Measurements from ENCODE around the gene SELL.
"Not testable (repeated sequence)": the region's sequence is repeated elsewhere in the genome, so short reads cannot be mapped to it uniquely, and the experiment has no call there.

SELL gene

DNA sequence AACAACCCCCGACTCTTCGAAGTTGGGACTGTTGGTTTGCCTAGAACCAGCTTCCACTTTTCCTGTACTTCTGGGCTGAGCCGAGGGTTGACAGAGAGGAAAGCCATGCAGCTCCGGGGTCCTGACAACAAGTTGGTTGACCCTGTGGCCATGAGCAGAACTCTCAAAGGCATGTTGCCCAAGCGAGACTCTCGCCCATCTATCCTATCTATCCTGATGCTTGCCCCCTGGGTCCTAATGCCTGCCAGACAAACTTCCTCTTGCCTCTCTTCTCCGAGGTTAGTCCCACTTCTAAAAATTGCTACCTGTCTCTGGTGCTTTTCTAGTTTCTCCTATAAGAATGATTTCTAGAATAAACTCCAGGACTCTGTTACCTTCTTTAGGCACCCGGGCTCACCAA, 48.7 kb downstream of the SELL start:
- DNase-seq = not testable (repeated sequence)

DNA sequence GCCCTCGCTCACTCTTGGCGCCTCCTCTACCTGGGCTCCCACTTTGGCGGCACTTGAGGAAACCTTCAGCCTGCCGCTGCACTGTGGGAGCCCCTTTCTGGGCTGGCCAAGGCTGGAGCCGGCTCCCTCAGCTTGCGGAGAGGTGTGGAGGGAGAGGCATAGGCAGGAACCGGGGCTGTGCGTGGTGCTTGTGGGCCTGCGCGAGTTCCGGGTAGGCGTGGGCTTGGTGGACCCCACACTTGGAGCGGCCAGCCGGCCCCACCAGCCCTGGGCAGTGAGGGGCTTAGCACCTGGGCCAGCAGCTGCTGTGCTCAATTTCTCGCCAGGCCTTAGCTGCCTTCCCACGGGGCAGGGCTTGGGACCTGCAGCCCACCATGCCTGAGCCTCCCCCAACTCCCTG, 50.4 kb downstream of the SELL start:
- not testable (repeated sequence) for DNase-seq

DNA sequence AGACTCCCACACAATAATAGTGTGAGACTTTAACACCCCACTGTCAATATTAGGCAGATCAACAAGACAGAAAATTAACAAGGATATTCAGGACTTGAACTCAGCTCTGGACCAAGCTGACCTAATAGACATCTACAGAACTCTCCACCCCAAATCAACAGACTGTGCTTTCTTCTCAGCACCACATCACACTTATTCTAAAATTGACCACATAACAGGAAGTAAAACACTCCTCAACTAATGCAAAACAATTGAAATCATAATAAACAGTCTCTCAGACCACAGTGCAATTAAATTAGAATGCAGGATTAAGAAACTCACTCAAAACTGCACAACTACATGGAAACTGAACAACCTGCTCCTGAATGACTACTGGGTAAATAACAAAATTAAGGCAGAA, 52.6 kb downstream of the SELL start:
- not testable (repeated sequence) for DNase-seq

DNA sequence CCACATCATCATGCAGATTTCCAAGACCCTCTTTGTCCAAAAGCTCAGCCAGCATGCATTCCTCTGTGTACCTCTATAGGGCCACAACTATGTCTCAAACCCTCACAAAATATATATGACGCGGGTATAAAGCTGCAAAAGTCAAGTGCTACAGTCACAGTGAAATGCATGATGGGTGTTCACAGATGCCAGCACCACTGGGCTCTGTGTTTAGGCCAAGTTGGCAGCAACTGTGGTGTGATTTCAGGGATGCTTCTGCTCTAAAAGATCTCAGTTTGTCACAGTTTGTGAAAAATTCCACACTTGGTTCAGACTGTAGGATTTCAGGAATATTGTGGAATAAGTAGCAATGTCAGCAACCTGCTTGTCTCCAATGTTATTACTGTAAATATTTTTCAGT, 57.5 kb downstream of the SELL start:
- no peak for DNase-seq

DNA sequence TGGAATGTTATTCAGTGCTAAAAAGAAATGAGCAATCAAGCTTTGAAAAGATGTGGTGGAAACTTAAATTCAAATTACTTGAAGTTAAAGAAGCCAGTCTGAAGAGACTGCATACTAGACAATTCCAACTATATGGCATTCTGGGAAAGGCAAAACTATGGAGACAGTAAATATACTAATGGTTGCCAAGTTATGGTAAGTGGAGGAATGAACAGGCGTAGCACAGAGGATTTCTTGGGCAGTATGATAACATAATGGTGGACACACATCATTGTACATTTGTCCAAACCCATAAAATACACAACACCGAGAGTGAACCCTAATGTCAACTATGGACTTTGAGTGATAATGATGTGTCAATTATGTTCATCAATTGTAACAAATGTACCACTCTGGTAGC, 60.4 kb downstream of the SELL start:
- DNase-seq = no peak

DNA sequence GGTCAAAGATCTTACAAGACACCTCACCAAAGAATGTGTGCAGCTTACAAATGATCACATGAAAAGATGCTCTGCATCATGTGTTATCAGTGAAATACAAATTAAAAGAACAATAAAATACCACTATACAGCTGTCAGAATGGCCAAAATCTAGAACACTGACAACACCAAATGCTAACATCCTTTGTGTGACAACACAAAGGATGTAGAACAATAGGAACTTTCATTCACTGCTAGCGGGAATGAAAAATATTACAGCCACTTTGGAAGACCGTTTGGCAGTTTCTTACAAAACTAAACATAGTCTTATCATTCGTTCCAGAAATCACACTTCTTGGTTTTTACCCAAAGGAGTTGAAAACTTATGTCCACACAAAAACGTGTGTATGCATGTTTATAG, 60.9 kb downstream of the SELL start:
- DNase-seq = no peak

DNA sequence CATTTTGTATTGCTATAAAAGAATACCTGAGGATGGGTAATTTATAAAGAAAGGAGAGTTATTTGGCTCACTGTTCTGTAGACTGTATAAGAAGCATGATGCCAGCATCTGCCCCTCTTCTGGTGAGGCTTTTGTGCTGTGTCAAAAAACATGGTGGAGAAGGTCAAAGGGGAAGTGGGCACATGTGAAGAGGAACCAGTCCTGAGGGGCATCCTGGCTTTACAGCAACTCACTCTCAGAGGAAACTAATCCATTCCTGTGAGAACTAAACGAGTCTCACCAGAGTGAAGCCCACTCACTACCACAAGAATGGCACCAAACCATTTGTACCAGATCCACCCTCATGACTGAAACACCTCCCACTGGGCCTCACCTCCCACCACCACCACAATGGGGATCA, 62.7 kb downstream of the SELL start:
- DNase-seq = no peak

DNA sequence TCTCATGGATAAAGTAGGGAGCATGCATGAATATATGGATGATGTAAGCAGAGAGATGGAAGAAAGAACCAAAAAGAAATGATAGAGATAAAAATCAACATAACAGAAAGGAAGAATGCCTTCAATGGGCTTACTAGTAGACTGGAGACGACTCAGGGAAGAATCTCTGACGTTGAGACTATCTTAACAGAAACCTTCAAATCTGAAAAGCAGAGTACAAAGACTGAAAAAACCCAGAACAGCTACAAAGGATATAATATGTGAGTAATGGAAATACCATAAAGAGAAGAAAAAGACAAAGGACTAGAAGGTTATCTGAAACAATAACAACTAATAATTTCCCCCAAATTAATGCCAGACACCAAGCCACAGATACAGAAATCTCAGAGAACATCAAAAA, 63.2 kb downstream of the SELL start:
- DNase-seq = no peak

DNA sequence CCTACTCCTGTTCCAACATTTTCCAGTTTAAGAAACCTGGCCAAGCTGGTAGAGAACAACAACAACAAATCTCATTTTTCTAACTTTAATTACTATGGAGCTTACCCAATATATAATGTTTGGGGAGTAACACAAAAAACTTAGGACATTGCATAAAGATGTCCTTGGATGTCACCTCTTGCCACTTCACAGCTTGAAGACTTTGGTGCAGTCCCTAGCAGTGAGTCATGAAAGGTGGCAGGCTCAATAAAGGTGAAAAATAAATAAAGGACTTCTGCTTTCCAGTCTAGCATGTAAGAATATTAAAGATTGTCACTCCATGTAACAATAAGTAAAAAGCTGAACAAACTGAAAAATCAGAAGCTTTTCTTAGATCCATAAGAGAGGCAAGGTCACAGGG, 63.9 kb downstream of the SELL start:
- DNase-seq = no peak

DNA sequence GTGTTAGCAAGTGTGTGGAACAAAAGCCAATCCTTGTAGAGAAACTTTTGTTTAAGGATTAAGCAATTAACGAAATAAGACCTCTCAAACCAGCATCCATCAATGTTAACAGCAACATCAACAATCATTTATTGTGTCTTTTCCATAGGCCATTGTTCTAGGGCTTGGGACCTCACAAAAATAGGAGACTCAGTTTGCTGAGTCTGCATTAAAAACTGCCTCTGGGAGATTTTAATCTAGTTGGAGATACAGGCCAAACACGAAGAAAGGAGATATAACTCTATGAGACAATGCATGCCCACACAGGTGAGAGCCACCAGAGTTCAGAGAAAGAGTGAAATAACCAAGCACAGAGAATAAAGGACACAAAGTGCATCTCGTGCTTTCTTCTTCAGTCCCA, 67.1 kb downstream of the SELL start:
- no peak for DNase-seq

Data from CD4-positive, alpha-beta T cell treated with Interferon gamma for 1 hour (primary cell).